HUES6 (cell line): ENCODE measurements around the gene TPRA1.

Experiments
- H3K27ac ChIP-seq: 2 replicates; pipeline ENCODE4 v1.7.0; 2013; ENCODE audit warnings: low read depth, mild to moderate bottlenecking, low read length, inconsistent platforms
- H3K27me3 ChIP-seq: 2 replicates; pipeline ENCODE4 v1.6.1; 2013; ENCODE audit warnings: low read length; ENCODE audit not compliant: control insufficient read depth, insufficient read depth
- H3K36me3 ChIP-seq: 2 replicates; pipeline ENCODE4 v1.6.1; 2013; ENCODE audit warnings: low read length; ENCODE audit not compliant: control insufficient read depth, insufficient read depth
- H3K4me1 ChIP-seq: 2 replicates; pipeline ENCODE4 v1.6.1; 2013; ENCODE audit warnings: low read length; ENCODE audit not compliant: control insufficient read depth, insufficient read depth
- H3K4me3 ChIP-seq: 2 replicates; pipeline ENCODE4 v1.5.1; 2013; ENCODE audit warnings: low read depth, low read length
- H3K9ac ChIP-seq: one replicate; pipeline ENCODE4 v1.6.1; 2013; ENCODE audit warnings: mild to moderate bottlenecking, low read length
- H3K9me3 ChIP-seq: 2 replicates; pipeline ENCODE4 v1.6.1; 2013; ENCODE audit warnings: low read depth, low read length; ENCODE audit not compliant: control insufficient read depth, insufficient read depth

Gene TPRA1

DNA sequence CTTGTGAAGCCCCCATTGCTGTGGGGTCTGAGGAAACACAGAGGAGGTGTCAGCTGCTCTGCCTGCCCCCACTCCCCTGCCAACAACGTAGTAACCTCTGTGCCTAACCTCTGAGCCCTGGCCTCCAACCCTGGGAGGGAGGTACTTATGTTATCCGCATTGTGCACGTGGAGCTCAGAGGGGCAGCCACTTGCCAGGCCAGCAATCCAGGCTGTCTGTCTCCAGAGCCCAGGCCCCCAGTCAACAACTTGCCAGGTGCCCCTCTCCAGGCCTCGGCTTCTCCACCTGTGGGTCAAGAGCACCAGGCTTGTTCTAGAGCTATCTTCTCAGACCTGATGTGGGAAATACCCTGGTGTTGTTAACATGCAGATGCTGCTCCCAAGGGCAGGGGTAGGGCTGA lies 2.7 kb downstream of the TPRA1 start:
- Histone ChIP-seq H3K9me3 (no peaks in the 10 kb centered on the region), H3K27me3 (peaks cover 4% of the 10 kb centered on the region; the same call in 1 of the 2 replicates), H3K4me3 (no peak overlapping the region), H3K27ac (no peak overlapping the region), H3K9ac (no peak overlapping the region), H3K4me1 (peaks cover 19% of the 10 kb centered on the region), H3K36me3 (no peaks in the 10 kb centered on the region)

DNA sequence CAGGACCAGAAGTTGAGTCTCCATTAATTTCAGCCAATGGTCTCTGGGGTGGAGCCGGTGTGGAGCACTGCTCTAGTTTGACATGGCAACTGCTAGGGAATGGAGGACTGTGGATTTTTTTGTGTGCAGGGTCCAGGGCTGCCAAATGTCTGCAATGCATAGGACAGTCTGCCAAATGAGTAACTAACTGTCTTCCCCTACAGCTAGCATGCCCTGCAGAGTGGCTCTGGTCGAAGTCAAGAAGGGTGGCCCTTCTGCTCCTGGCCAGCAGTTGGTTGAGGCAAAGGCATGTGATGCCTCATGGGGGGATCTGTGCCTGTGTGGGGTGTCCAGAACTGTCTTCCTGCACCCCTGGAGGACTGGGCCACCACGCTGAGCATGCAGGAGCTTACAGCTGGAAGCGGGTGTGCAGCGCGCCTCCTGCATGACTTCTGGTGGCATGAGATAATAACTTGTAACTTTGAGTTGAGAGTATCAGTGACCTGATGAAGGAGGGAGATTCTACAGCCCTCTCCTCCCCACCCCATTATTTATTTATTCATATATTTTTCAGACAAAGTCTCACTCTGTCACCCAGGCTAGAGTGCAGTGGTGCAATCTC lies 4.6 kb downstream of the TPRA1 start:
- H3K27ac ChIP-seq, result no peak overlapping the region
- H3K4me3 ChIP-seq, result no peak overlapping the region
- H3K9me3 ChIP-seq, result no peaks in the 10 kb centered on the region
- peaks cover 4% of the 10 kb centered on the region; the same call in 1 of the 2 replicates for H3K27me3 ChIP-seq
- H3K36me3 ChIP-seq, result no peaks in the 10 kb centered on the region
- H3K9ac ChIP-seq, result no peak overlapping the region
- peaks cover 9% of the 10 kb centered on the region for H3K4me1 ChIP-seq

DNA sequence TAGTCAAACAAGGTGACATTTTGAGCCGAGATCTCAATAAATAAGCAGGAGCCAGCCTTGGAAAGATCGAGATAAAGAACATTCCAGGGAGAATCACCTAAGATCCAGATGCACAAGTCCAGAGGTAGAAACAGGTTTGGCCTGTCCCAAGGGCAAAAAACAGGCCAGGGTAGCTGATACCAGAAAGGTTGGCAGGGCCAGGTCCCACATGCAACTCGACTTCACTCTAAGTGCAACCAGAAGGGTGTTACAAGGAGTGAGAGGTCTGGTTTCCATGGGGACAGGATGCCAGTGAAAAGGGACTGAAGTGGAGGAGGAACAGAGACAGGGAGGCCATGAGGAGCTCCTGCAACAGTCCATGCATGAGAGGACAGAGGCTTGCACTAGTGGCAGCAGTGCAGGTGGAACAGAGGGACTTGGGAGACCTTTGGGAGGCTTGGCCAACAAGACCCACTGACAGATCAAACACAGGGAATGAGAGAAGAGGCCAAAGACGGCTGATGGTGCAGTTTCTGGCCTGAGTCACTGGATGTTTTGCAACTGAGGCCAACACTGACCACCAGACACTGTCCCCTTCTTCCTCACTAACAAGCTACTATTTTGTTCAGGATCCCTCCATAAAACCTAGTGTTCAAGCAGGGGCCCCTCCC lies 5.2 kb downstream of the TPRA1 start:
- H3K9me3 ChIP-seq, result no peaks in the 10 kb centered on the region
- H3K27ac ChIP-seq, result no peak overlapping the region
- no peak overlapping the region for H3K4me3 ChIP-seq
- H3K36me3 ChIP-seq, result no peaks in the 10 kb centered on the region
- H3K4me1 ChIP-seq, result peaks cover 9% of the 10 kb centered on the region
- peaks cover 4% of the 10 kb centered on the region; the same call in 1 of the 2 replicates for H3K27me3 ChIP-seq
- no peak overlapping the region for H3K9ac ChIP-seq

DNA sequence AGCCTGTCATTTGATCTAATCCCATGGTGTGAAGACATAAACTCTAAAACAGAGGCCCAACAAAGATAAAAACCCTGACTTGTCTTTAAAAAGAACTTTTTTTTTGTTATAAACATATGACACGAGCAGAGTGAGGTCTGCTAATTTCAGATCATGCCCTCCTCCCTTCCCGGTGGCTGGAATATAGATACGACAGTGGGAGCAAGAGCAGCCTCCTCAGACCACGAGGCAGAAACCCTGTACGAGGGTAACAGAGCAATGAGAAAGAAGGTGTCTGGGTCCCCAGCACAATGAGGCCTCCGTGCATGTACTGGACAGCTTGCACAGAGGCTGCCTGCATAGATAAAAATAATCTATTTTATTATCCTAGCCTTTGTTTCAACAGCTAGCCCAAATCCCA lies 5.8 kb downstream of the TPRA1 start:
- H3K9ac ChIP-seq, result no peak overlapping the region
- H3K36me3 ChIP-seq, result no peaks in the 10 kb centered on the region
- peaks cover 9% of the 10 kb centered on the region for H3K4me1 ChIP-seq
- H3K27me3 ChIP-seq, result peaks cover 4% of the 10 kb centered on the region; the same call in 1 of the 2 replicates
- H3K4me3 ChIP-seq, result no peak overlapping the region
- H3K27ac ChIP-seq, result no peak overlapping the region
- H3K9me3 ChIP-seq, result no peaks in the 10 kb centered on the region

DNA sequence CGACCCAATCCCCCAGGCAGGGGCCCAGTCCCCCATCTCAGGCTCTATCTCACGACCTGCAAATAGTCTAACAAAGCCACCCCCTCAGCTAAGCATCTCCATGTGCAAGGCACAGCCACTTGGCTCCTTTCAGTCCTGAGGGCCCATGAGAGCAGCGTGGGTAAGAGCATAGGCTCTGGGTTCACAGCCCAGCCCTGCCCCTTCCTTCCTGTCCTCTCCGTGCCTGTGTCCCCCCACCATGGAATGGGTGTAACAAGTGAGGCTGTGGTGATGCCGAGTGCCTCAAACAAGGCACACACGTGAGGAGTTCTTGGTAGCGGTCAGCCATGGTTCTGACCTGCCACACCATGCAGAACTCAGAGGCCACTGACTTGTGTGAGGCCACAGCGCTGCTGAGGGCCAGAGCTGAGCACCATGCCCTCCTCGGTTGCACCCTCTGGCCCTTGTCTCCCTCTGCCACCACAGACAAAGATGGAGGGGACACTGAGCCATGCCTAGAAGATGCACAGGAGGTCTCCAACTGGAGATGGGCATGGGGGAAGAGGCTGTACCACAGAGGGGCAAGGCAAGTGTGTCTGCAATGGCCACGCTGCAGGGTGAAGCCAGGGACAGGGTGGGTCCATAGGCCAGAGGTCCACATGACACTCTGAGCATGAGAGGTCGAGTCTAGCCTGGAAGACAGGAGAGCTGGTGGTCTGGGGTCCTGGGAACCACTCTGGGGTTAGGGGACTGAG lies 10.0 kb downstream of the TPRA1 start:
- no peak overlapping the region for H3K9ac ChIP-seq
- H3K4me1 ChIP-seq, result no peaks in the 10 kb centered on the region
- no peak overlapping the region for H3K4me3 ChIP-seq
- 0 out of 2 replicates have a peak, but pooled peaks cover 10% of the 10 kb centered on the region for H3K36me3 ChIP-seq
- no peak overlapping the region for H3K27ac ChIP-seq
- H3K9me3 ChIP-seq, result no peaks in the 10 kb centered on the region
- no peaks in the 10 kb centered on the region for H3K27me3 ChIP-seq

DNA sequence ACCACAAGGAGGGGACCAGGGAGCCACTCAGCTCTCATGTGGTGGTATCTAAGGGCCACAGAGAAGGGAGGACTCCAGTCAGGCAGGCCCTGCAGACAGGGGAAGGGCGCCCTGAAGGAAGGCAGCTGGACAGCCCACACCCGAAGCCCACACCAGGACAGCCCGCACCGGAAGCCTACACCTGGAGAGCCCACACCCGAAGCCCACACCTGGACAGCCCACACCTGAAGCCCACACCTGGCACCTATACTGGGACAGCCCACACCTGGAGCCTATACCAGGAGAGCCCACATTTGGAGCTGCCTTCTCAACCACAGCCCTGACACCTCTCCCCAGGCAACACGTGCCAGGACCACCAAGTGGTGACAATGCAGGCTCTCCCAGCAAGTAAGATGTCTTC lies 11.7 kb downstream of the TPRA1 start:
- Histone ChIP-seq H3K9ac (no peak overlapping the region), H3K4me1 (no peaks in the 10 kb centered on the region; the same call in 1 of the 2 replicates), H3K9me3 (no peaks in the 10 kb centered on the region), H3K27ac (no peak overlapping the region), H3K36me3 (peaks cover 18% of the 10 kb centered on the region), H3K4me3 (no peak overlapping the region), H3K27me3 (no peaks in the 10 kb centered on the region)

DNA sequence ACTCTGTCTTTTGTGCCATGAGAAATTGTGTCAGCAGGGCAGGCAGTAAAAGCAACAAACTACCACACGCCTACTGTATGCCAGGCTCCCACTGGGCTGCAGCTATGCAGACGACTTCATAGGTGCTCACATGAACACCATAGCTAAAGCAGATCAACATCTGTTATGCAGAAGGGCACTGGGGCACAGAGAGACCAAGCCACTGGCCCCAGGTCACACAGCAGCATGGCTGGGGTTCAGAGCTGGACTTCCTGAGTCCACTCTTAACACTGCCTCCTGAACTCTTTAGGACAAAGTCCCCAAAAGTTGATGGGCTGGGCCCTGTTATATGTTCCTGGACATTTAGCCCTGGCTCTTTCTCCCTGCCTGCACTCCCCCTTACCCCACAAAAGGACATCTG lies 12.4 kb downstream of the TPRA1 start:
- H3K9ac ChIP-seq, result no peak overlapping the region
- H3K27me3 ChIP-seq, result no peaks in the 10 kb centered on the region

DNA sequence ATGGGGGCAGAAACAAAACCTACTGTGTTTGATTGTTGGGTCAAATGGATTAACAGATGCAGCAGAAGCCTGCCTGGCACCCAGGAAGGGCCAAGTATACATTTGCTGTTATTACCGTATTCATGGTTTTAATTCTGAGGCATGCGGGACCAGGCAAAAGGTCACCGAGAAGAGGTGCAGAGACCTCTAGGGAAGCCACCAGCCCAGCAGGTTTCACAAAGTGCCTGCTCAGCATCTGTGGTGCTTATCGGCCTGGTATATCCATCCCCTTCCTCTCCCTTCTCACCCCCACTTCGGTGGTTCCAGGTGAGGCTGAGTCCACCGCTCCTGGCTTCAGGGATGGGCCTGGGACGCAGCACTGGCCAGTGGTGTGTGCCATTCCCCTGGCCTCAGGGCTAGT lies 13.1 kb downstream of the TPRA1 start:
- Histone ChIP-seq H3K9ac (no peak overlapping the region), H3K36me3 (peaks cover 30% of the 10 kb centered on the region), H3K4me1 (no peaks in the 10 kb centered on the region; the same call in 1 of the 2 replicates), H3K4me3 (no peak overlapping the region), H3K27ac (no peak overlapping the region), H3K9me3 (no peaks in the 10 kb centered on the region), H3K27me3 (no peaks in the 10 kb centered on the region)

More for the DNA sequence above, 12.4 kb downstream of the TPRA1 start:
- Histone ChIP-seq H3K36me3 (peaks cover 23% of the 10 kb centered on the region), H3K4me1 (no peaks in the 10 kb centered on the region; the same call in 1 of the 2 replicates), H3K9me3 (no peaks in the 10 kb centered on the region), H3K27ac (no peak overlapping the region), H3K4me3 (no peak overlapping the region)

DNA sequence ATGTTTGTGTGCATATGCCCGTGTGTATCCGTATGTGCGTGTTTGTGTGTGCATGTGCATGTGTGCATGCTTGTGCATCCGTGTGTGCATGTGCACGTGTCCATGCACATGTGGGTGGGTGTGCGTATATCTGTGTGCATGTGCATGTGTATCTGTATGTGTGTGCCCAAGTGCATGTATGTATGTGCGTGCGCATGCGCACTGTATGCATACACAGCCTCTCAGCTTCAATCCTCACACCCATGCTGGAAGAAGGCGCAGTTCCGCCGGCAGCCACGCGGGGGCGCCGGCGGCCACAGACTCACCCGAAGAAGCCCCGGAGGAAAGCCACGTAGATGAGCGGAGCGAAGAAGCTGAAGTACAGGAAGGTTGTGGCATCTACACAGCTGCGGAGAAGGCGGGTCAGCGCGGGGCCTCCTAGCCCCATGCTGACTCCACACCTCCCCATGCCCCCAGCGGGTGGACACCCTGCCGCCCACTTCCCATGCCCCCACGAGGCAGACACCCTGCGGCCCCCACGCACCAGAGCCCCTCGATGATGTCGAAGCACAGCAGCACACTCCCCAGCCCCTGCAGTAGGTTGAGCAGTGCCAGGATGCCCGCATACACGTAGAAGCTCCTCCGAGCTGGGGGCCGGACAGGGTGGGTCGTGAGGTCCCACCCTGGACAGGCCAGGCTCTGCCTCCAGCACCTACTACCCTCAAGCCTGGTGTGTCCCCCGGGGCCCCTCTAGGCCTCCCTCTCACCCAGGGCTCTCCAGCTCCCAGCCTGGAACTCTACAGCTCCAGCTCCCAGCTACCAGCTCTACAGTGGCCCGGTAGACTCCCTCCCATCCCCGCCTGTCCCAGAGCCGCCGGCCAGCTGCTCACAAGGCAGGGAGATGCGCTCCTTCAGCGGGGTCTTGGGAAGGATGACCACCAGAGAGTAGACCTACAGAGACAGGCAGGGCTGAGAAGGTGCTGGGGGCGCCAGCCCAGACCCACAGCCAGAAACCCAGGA lies 15.4 kb downstream of the TPRA1 start:
- no peak overlapping the region for H3K9ac ChIP-seq
- H3K4me1 ChIP-seq, result no peaks in the 10 kb centered on the region; the same call in 1 of the 2 replicates
- no peaks in the 10 kb centered on the region for H3K27me3 ChIP-seq
- no peaks in the 10 kb centered on the region for H3K9me3 ChIP-seq
- H3K36me3 ChIP-seq, result peaks cover 44% of the 10 kb centered on the region
- no peak overlapping the region for H3K27ac ChIP-seq
- H3K4me3 ChIP-seq, result no peak overlapping the region; the same call in 1 of the 2 replicates

DNA sequence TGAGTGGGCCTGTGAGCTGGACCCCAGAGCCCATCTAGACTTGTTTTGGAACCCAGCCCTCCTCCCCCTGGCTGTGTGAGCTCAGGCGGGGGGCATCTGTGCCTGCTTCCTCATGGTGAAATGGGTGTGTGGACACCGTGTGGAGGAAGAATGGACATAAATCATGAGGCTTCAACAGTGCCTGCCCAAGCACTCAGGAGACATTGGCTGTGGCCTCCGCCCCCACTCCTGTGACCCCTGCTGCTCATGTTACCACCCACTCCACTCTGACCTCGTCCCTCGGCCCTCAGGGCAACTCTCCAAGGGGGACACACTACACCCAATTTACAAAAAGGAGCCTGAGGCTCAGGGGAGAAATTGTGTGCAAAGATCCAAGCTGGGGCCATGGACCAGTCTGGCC lies 16.6 kb downstream of the TPRA1 start:
- peaks cover 44% of the 10 kb centered on the region for H3K36me3 ChIP-seq
- no peaks in the 10 kb centered on the region for H3K27me3 ChIP-seq
- no peak overlapping the region for H3K27ac ChIP-seq
- no peak overlapping the region for H3K4me3 ChIP-seq
- no peaks in the 10 kb centered on the region; the same call in 1 of the 2 replicates for H3K4me1 ChIP-seq
- H3K9me3 ChIP-seq, result no peaks in the 10 kb centered on the region
- no peak overlapping the region for H3K9ac ChIP-seq
